Measurements from ENCODE around the gene AHSP.
A peak's percentile ranks its signal among the peaks of the same experiment; 100 is the strongest.
"Not testable (repeated sequence)": the region's sequence is repeated elsewhere in the genome, so short reads cannot be mapped to it uniquely, and the experiment has no call there.

Gene AHSP

DNA sequence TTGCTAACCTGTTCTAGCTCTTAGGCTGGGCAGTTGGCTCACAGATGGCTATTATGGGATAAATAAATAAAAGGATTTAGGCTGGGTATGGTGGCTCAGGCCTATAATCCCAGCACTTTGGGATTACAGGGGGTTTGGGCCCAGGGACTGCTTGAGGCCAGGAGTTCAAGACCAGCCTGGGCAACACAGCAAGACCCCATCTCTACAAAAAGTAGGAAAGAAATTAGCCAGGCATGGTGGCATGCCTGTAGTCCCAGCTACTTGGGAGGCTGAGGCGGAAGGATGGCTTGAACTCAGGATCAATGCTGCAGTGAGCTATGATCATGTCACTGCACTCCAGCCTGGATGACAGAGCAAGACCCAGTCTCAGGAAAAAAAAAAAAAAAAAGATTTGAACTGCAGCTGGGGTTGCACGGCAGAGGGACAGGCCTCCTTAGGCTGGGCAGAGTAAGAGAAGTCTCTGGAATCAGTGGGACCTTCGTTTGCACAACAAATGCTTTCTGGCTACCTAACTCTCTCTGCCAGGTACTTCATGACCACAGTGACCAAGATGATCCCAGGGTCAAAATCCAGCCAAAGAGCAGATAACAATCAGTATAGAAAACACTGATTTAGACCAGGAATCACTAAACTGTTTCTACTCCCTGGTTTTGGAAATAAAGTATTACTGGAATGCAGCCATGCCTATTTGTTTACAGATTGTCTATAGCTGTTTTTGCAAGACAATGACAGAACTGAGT, 26.3 kb upstream of the AHSP start:
- DNase-seq (ENCODE audit: low read depth in 2 of 2) = no peak

DNA sequence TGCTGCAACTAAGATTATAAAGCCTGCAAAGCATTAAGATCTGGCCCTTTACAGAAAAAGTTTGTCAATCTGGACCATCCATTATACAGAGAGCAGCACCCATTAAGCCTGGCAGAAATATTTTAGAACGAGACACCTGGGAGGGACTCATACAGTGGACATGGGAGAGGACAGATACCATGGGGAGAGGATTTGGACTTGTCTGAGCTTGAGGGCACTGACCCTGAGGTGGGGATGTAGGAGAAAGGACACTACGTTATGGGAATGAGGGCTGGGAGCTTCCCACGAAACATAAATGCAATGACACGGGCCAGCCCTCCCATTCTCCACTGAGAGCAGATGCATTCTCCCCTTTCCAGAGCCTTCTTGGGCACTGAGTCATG, 25.7 kb upstream of the AHSP start:
- no peak for DNase-seq (ENCODE audit: low read depth in 2 of 2)

DNA sequence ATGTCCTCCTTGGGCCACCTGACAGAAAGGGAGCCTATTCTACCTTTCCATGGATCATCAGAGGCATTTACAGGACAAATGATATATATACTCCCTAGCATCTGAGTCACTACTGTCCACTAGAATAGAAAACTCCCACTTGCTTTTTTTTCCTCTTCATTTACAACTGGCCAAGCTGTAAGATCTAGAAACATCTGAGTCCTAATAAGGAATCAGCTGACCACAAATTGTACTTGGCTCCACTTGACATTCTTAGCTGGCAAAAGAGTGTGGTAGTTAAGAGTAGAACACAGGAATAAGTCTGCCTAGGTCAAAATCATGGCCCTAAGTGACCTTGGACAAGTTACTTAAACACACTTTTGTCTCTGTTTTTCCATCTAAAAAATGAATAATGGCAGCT, 24.7 kb upstream of the AHSP start:
- no peak for DNase-seq (ENCODE audit: low read depth in 2 of 2)

DNA sequence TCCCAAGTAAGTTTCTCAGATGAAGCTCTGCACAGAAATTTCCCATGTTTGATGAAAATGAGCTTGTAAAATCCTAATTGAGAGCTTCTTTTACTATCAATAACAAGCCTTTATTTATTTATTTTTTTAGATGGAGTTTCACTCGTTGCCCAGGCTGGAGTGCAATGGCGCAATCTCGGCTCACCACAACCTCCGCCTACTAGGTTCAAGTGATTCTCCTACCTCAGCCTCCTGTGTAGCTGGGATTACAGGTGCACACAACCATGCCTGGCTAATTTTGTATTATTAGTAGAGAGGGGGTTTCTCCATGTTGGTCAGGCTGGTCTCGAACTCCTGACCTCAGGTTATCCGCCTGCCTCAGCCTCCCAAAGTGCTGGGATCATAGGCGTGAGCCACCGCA, 24.1 kb upstream of the AHSP start:
- not testable (repeated sequence) for DNase-seq (ENCODE audit: low read depth in 2 of 2)

DNA sequence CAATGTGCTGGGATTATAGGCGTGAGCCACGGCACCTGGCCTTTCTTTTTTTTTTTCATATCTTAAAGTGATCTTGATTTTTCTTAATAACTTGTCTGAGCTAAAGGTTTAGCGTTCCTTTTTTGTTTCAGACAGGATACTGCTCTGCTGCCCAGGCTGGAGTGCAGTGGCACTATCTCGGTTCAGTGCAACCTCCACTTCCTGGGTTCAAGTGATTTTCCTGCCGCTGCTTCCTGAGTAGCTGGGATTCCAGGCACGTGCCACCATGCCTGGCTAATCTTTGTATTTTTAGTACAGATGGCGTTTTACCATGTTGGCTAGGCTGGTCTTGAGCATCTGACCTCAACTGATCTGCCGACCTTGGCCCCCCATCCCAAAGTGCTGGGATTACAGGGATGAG, 23.5 kb upstream of the AHSP start:
- no peak for DNase-seq (ENCODE audit: low read depth in 2 of 2)

DNA sequence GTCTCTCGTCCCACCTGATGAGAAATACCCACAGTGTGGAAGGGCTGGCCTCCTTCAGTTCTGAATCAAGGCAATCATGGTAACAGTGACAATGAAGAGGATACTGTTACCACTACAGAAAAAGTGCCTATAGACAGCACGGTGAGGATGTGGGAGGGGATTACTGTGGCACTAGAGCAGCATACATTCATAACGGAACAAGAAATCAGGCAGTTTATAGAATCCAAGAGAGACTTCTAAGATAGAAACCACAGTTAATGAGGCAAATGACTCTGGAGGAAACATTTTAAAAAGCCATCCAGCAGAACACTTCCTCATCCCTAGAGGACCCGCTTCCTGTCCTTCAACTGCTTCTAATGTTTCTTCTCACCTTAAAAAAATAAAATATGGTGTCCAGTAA, 22.2 kb upstream of the AHSP start:
- no peak for DNase-seq (ENCODE audit: low read depth in 2 of 2)

DNA sequence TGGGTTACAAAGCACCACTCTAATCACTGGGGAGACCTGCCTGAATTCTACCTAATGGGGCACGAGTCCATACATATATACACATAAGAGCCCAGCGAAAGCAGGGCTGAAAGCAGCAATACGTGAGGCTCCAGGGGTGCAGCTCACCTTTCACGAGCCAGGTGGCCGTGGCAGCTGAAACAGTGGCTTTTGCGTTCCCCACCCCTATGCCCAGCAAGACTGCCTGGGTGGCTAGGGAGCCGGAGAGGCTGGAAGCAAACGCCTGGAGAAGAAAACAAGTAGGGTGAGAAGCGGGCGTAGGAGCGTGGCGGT, 20.1 kb upstream of the AHSP start:
- DNase-seq (ENCODE audit: low read depth in 2 of 2) = no peak

DNA sequence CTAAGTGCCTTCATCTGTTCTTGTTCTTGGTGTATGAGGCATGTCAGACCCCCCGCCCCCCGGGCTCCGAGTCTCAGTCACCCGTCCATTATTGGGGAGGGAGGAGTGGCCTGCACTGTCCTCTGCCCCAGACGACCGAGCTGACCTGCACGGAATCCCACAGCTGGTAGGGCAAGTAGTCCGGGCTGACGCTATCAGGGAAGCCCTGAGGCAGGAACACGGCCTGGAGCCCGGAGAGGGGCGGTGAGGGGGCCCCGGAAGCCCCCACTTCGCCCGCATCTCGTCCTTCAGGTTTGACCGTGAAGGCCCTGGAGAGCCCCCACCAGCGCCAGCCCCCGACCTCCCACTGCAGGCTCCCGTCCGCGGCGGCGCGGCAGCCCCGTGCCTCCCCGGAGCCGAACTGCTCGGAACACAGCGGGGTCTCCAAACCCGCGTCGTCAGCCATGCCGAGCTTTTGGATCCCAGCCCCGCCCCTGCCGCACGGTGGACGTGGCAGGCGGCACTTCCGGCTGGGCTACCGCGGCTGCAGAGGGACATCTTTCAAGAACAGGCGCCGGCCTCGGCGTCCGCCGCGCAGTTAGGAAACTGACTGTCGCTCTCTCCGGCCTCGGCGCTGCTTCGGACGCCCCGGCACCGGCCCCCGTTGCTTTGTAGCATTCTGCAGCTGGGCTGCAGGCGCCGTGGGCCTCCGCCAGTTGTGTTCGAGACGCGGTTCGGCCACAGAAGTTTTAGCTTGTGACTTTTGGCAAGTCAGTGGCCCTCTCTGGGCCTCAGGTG, 19.6 kb upstream of the AHSP start, which contains the start of gene RUSF1:
RUSF1 (minus strand) TSS at position 463 of the 777 bp plus-strand sequence; CDS start at position 445, 18 bp downstream.
- DNase-seq (ENCODE audit: low read depth in 2 of 2) = peak; percentile 72 to 85

DNA sequence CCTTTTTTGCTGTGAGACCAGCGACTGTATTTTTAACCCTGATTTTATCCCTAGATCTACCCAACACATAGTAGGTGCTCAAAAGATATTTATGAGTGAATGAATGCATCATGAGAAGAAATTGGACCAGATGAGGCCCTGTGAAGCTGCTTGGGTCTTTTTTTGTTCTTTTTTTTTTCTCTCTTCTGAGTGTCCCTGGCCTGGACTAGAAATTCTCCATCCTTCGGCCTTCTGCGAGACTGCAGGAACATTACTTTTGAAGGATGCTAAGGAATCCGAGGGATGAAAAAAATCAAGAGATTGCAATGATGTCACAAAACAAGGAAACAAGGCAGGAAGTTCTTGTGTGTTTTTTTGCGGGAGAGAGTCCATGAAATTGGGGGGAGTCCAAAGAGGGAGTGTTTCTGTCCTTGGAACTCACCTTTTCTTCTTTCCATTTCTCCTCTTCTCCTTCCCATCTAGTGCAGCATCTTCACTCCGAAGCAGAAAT, 18.9 kb upstream of the AHSP start:
- DNase-seq (ENCODE audit: low read depth in 2 of 2) = no peak

DNA sequence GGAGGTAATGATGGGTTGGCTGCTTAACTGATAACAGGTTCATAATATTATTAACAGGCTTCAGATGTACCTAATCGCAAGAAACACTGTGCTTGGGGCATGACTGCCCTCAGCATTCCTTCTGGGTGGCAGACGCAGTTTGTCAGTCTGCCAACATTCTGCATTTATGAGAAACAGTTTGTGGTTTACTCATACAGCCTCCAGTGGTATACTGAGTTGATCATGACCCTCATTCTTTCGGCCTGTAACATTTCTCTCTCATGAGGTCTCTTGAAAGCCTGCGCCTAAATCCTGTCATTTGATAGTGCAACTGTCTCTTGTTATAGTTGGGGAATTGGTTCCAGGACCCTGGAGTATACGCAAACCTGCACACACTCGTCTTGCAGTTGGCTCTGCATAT, 14.6 kb upstream of the AHSP start:
- no peak for DNase-seq (ENCODE audit: low read depth in 2 of 2)

DNA sequence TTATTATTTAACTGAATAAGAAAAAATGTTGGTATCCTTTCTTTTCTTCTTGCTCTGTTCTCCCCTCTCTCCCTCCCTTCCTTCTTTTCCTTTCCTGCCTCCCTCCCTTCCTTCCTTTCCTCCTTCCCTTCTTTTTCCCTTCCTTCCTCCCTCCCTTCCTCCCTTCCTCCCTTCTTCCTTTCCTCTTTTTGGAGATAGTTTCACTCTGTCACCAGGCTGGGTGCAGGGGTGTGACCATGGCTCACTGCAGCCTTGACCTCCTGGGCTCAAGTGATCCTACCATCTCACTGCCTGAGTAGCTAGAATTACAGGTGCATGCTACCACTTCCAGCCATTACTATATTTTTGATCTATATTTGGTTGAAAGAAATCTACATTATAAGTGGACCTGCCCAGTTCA, 13.8 kb upstream of the AHSP start:
- no peak for DNase-seq (ENCODE audit: low read depth in 2 of 2)

DNA sequence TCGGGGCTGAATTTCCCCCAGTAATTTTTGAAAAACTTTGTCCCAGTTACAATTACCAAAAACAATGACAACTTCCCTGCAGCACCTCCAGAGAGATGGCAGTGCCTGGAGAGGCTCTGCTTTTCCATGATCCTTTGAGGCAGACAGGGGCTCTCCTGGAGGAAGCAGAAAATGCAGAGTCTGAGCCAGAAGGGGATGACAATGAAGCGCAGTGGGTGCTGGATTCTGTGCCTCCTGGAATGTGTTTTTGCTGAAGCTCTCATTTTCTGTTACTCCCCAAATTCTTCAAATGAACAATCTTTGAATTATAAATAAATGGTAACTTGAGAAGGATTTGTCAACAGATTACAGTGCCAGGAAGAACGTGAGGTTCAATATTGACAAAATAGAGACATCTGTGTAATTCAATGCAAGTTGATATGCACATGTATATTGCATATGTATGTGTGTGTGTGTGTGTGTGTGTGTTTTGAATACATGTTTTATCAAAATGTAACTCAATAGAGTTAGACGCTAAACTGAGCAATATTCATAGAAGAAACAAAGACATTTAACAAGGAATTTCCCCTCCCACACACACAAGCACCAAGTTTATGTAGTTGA, 9.8 kb upstream of the AHSP start:
- DNase-seq (ENCODE audit: low read depth in 2 of 2) = no peak

DNA sequence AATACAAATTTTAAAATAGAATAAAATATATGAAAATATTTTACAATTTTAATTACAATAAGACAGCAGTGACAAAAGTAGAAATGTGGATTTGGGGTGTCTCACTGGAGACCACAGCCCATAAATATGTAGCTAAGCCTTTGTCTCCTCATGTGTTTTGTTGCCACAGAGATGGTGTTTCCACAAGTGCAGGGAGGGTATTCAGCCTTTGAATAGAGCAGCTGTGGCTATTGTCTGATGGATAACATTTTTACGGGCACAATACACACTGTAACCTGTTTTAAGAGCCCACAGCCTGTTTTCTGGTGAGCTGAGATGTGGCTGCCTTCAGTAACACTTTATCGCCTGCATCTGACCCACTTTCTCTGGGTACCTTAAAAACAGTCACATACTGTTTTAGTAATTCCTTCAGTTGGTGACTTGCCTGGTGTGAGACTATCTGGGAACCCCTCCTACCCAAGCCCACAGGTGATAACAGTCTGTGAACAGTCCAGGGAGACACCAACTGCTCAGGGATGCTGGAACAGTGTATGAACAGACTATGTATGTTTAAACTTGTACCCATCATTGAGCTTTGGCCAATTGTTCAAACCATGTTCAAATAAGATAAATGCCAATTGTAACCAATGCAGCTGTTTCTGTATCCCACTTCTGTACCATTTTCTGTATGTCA, 7.8 kb upstream of the AHSP start:
- DNase-seq (ENCODE audit: low read depth in 2 of 2) = no peak

DNA sequence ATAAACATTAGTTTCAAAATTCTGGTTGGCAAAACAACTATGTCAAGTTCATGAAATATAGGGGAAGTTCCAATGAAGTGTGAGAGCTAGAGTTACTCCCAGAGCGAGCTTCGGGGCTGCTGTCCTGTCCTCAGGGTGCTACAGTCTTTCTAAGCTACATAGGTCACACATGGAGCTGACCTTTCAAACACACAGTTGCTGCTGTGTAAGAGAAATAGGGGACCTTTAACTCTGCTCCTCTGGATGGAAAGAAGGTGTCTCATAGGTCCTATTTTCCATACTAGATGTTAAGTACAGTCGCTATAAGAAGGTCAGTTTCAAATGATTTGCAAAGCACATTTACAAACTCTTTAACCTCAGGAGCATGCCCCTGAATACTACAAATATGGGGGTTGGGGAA, 6.3 kb upstream of the AHSP start:
- no peak for DNase-seq (ENCODE audit: low read depth in 2 of 2)

DNA sequence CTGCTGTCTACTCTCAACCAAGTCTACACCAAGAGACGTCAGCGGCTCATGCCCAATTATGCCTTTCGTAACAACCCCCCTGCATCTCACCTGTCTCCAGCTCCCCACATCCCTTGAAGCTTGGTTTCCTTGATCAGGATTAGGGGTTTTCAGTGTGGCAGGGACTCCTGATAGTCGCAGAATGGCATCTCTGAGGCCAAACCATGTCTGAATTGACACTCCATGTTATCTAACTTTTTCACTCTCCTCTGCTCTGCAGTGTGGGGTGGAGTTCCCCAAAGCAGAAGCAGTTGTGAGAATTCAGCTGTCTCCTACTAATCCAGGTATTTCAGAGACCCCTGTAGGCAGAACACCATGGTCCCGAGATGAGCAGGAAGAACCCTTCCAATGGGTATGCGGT, 5.6 kb upstream of the AHSP start:
- no peak for DNase-seq (ENCODE audit: low read depth in 2 of 2)

DNA sequence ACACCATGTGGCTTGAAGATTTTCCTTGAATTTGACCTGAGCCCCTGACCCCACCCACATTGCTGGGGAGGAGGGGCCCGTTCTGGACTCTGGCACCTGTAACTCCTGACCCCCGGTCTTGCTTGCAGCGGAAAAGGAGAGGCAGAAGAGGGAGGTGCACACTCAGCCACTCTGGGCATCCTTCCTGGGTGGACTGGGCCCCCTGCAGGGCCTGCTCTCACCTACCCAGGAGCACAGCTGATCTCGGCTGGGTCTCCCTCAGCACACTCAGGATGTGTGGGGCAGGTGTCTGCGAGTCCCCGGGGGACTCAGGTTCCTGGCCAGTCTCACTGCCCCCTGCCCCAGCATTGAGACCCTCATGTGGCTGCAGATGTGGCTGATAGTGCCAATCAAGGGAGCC, 3.9 kb upstream of the AHSP start:
- DNase-seq (ENCODE audit: low read depth in 2 of 2) = not testable (repeated sequence)

DNA sequence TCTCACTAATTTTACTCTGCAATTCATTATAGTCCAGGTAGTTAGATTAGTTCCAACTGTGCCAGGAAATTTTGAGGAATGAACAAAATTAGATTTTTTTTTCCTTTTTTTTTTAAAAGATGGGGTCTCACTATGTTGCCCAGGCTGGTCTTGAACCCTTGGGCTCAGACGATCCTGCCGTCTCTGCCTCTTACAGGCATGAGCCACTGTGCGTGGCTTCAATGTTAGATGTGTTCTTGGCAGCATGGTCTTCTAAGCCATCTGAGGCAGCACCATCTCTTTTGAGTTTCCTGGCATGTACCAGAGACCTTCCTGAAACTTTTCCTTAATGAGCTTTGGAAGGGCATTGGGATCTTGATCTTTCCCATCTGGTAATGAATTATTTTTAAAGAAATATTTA, 2.6 kb upstream of the AHSP start:
- DNase-seq (ENCODE audit: low read depth in 2 of 2) = no peak

DNA sequence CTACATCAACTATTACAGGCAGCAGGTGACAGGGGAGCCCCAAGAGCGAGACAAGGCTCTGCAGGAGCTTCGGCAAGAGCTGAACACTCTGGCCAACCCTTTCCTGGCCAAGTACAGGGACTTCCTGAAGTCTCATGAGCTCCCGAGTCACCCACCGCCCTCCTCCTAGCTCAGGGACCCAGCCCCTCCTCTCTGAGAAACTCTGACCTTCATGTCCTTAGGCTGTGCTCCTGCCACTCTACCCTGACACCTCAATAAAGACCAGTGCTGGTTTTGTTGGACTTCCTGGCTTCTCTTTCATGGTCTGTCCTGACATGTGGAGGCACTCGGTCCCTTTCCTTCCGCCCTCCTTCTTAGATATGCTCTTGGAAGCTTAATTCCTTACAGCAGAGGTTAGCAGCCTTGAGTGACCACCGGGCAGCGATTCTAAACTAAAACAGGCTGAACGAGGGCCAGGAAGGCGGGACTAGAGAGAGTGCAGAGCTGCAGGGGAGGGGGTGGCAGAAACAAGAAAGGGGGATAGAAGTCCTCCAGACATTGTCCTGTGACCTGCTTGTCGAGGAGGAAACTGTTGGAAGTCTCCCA, 915 bp downstream of the AHSP start:
- no peak for DNase-seq (ENCODE audit: low read depth in 2 of 2)

DNA sequence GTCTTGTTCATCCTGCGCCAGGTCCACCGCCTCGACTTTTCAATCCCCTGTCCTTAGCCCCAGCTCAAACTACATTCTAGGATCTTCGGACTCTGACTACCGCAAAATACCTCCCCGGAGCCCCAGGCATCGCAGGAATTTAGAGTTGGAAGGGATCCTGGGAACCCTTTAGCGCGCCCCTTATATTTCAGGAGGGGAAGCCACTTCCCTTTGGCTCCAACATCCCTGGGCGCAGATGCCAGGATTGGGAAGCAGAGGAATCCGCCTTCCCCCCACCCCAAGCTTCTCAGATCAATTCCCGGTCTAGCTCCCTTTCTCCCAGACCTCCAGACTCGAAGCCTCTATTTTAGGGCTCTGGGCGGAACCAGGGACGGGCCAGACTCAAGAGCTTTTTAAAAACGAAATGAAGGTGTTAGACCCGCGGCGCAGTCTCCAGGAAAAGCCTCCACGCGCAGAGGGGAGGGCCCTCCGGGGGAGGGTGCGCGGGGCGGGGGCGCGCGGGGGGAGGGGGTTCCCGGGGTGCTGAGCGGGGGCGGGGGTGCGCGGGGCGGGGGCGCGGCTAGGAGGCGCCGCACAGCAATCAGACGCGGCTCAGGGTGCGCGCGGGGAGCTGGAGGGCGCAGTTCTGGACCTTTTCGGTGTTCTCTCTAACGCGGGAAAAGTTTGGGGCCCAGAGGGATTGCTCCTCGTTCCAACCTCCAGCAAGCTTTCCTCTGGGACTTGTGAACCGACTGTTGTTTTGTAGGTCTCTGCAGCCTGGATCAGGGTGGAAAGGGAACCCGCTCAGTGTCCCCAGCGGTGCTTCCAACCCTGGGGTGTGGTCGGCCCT, 1.6 kb downstream of the AHSP start:
- no peak for DNase-seq (ENCODE audit: low read depth in 2 of 2)

DNA sequence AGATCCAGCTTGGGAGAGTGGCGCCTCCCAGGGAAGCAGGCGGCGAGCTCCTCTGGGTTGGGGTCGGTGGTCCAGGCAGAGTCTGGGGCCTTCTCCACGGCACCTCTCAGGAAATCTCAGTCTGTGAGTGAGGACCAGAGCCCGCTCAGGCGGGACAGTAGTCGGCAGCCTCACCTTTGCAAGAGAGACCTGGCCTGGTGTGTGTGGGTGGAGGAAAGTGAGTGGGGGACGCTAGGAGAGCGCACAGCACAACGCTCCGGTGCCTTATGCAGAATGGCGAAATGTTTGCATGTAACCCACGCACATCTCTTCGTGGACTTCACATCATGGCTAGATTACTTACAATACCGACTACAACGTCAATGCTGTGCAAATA, 2.2 kb downstream of the AHSP start:
- DNase-seq (ENCODE audit: low read depth in 2 of 2) = no peak

DNA sequence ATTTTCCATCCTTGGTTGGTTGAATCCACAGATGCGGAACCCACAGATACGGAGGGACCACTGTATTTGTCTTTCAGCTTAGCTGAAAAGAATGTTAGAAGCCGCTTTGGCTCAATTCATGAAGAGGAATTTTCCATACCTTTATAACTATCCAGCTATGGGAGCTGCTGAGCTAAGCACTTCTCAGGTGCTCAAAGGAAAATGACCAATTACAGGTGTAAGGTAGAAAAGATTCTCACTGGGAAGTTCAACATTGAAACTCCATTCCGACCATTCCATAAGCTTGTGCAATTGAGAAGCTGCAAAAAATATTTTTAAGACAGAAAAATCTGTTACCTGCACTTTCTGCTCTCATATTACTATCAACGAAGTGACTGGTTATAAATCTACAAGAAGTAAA, 2.7 kb downstream of the AHSP start:
- DNase-seq (ENCODE audit: low read depth in 2 of 2) = no peak

Data from stimulated activated CD4-positive, alpha-beta T cell treated with anti-CD3 and anti-CD28 coated beads, Interleukin-12 subunit alpha, Interleukin-12 subunit beta, amount 100 ng/mL, for 24 hours (primary cell).